ENCODE results near the gene PPP3R2.
A peak's percentile ranks its signal among the peaks of the same experiment; 100 is the strongest.

Gene PPP3R2

DNA sequence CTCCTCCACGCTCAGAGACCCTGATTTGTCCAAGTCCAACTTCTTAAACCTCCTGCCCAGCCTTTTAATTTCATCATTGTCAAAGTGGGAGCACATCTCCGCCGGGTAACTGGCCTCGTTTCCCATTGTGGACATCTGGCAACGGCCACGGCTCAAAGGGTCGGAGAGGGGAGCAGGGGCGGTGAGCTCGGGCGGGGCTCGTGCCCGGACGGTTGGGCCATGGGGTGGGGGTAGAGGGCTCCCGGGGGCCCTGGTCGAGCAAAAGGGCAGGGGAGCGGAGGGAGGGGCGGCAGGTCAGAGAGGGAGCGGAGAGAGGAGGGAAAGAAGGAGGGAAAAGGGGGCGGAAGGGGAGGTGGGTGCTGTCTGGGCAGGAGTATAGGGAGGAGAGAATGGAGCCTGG, at the start of gene PPP3R2:
Gene PPP3R2, minus strand, starts transcription at position 174 of the 400 bp plus-strand sequence. Its CDS starts 48 bp downstream, at position 126.
- no peak within 1 kb of the TSS for H3K4me3 ChIP-seq (ENCODE audit: low read depth, low read length)
- TF ChIP-seq CTCF (IDR thresholded peaks at IDR 0.05; ENCODE audit: low read depth, low read length), result no peak
- in situ Hi-C loops (cut with HindIII; ENCODE audit: low sequenced_read_pairs), result no loop called here
- no peak for DNase-seq (ENCODE audit: low read depth, low spot score)

GRCh38 chr9:101639785-101640665, 45.3 kb upstream of the PPP3R2 start:
- peak; percentile 3 for DNase-seq (ENCODE audit: low read depth, low spot score)
- no peak for TF ChIP-seq CTCF (IDR thresholded peaks at IDR 0.05; ENCODE audit: low read depth, low read length)
- in situ Hi-C loops (cut with HindIII; ENCODE audit: low sequenced_read_pairs), result no loop called here
- no peak overlapping the region for H3K4me3 ChIP-seq (ENCODE audit: low read depth, low read length)

DNA sequence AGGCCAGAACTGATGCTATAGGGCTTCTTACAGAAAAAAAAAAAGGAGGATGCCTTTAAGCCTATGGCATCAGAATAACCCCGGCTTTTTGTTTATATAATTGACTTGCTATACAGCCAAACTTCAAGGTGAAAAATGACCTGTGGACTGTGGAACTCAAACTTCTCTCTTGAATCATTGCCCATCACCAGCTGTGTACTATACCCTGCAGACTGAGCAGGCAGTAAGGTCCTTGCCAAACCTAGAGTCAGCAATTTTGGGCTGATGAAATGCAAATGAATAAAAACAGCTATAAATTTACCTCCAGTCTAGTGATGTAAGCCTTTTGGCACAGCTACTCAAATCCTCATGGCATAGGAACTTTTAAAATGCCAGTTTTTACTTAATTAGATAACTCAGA, 44.5 kb upstream of the PPP3R2 start:
- H3K4me3 ChIP-seq (ENCODE audit: low read depth, low read length), result no peak overlapping the region
- DNase-seq (ENCODE audit: low read depth, low spot score), result no peak
- no peak for TF ChIP-seq CTCF (IDR thresholded peaks at IDR 0.05; ENCODE audit: low read depth, low read length)
- in situ Hi-C loops (cut with HindIII; ENCODE audit: low sequenced_read_pairs), result no loop called here

DNA sequence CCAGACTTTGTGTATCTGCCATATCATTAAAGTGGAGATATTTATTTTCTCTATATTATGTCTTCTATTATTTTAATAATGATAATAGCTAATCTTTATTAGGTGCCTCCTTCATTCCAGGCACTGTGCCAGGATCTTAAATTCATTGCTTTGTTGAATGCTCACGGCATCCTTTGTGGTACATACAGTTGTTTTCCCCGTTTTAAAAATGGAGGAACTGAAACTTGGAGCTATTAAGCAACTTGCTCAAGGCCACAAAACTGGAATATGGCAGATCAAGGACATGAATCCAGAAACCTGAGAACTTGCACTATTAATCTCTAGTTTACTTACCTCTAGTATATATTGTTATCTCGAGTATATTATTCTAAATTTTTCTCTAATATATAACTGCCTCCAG, 41.5 kb upstream of the PPP3R2 start:
- DNase-seq (ENCODE audit: low read depth, low spot score), result no peak
- no peak for TF ChIP-seq CTCF (IDR thresholded peaks at IDR 0.05; ENCODE audit: low read depth, low read length)
- no peak overlapping the region for H3K4me3 ChIP-seq (ENCODE audit: low read depth, low read length)
- in situ Hi-C loops (cut with HindIII; ENCODE audit: low sequenced_read_pairs), result no loop called here

DNA sequence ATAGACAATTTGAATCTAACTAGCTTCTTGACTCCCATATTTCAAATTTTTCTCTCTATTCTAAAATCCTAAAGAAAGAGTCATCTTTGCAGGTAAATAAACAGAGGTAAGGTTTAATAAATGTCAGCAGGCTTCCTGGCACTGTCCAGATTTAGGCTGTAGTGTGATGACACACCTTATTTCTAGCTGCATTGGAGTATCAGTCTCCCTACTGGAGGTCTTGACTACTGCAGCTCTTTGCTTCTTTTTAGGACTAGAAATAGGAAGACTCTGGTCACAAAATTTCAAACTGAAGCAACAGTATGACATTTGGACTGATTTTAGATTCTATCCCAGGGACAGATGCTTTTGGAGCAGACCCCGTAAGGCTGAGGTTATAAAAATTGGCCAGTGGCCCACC, 40.7 kb upstream of the PPP3R2 start:
- no peak overlapping the region for H3K4me3 ChIP-seq (ENCODE audit: low read depth, low read length)
- no peak for DNase-seq (ENCODE audit: low read depth, low spot score)
- in situ Hi-C loops (cut with HindIII; ENCODE audit: low sequenced_read_pairs), result no loop called here
- TF ChIP-seq CTCF (IDR thresholded peaks at IDR 0.05; ENCODE audit: low read depth, low read length), result no peak

- in situ Hi-C loops (cut with HindIII; ENCODE audit: low sequenced_read_pairs), result no loop called here
- no peak for DNase-seq (ENCODE audit: low read depth, low spot score)
- TF ChIP-seq CTCF (IDR thresholded peaks at IDR 0.05; ENCODE audit: low read depth, low read length), result no peak
- no peak overlapping the region for H3K4me3 ChIP-seq (ENCODE audit: low read depth, low read length)
Measured at GRCh38 chr9:101634741-101635409, 40.1 kb upstream of the PPP3R2 start.

Measured in astrocyte of the spinal cord (primary cell).